Measurements from ENCODE around the gene PAPOLB.

PAPOLB gene

GRCh38 chr7:4824120-4824775 is 37.6 kb downstream of the PAPOLB start:
- DNase-seq (ENCODE audit: low read depth, low spot score), result no peak

- no peak for DNase-seq (ENCODE audit: low read depth, low spot score)
Measured at GRCh38 chr7:4823441-4824119, 38.2 kb downstream of the PAPOLB start.

GRCh38 chr7:4822677-4823076 is 39.2 kb downstream of the PAPOLB start:
- no peak for DNase-seq (ENCODE audit: low read depth, low spot score)

GRCh38 chr7:4820967-4821471 is 40.8 kb downstream of the PAPOLB start:
- no peak for DNase-seq (ENCODE audit: low read depth, low spot score)

- DNase-seq (ENCODE audit: low read depth, low spot score), result no peak
Measured at GRCh38 chr7:4820405-4820966, 41.3 kb downstream of the PAPOLB start.

GRCh38 chr7:4819560-4820404 is 42.0 kb downstream of the PAPOLB start:
- no peak for DNase-seq (ENCODE audit: low read depth, low spot score)

GRCh38 chr7:4818000-4818794 is 43.6 kb downstream of the PAPOLB start:
- no peak for DNase-seq (ENCODE audit: low read depth, low spot score)

- DNase-seq (ENCODE audit: low read depth, low spot score), result no peak
Measured at GRCh38 chr7:4817178-4817901, 44.5 kb downstream of the PAPOLB start.

- no peak for DNase-seq (ENCODE audit: low read depth, low spot score)
Measured at GRCh38 chr7:4816419-4817080, 45.3 kb downstream of the PAPOLB start.

- no peak for DNase-seq (ENCODE audit: low read depth, low spot score)
Measured at GRCh38 chr7:4815609-4816418, 46.0 kb downstream of the PAPOLB start.

- no peak for DNase-seq (ENCODE audit: low read depth, low spot score)
Measured at GRCh38 chr7:4815121-4815520, 46.7 kb downstream of the PAPOLB start.

- DNase-seq (ENCODE audit: low read depth, low spot score), result no peak
Measured at GRCh38 chr7:4814433-4814832, 47.4 kb downstream of the PAPOLB start.

- peak; percentile 44 for DNase-seq (ENCODE audit: low read depth, low spot score)
Measured at GRCh38 chr7:4809666-4810065, 52.2 kb downstream of the PAPOLB start.

GRCh38 chr7:4809091-4809591 is 52.7 kb downstream of the PAPOLB start:
- no peak for DNase-seq (ENCODE audit: low read depth, low spot score)

- DNase-seq (ENCODE audit: low read depth, low spot score), result no peak
Measured at GRCh38 chr7:4808565-4808964, 53.3 kb downstream of the PAPOLB start.

GRCh38 chr7:4808026-4808425 is 53.8 kb downstream of the PAPOLB start:
- no peak for DNase-seq (ENCODE audit: low read depth, low spot score)
